H9 (cell line): Measurements from ENCODE around the gene CLCNKA. TPM values are rescaled to one million over a fixed set of nuclear protein-coding genes. Genes with fewer than 3 reads are reported as not detected.
A peak's percentile ranks its signal among the peaks of the same experiment; 100 is the strongest.
"Not testable (repeated sequence)": the region's sequence is repeated elsewhere in the genome, so short reads cannot be mapped to it uniquely, and the experiment has no call there.

Experiments used
- DNase-seq: peaks from one replicate; pipeline ENCODE4 v3.0.0-alpha.2; 2017
- H2AFZ ChIP-seq: one replicate; pipeline ENCODE4 v1.6.1; 2013; ENCODE audit warnings: mild to moderate bottlenecking, low read length, control low read depth, moderate library complexity
- H2AK5ac ChIP-seq: 2 replicates; pipeline ENCODE4 v1.6.1; 2013; ENCODE audit warnings: low read length, control low read depth, mixed read lengths; ENCODE audit not compliant: insufficient read length
- H2BK120ac ChIP-seq: one replicate; pipeline ENCODE4 v1.6.1; 2013; ENCODE audit warnings: low read depth, mild to moderate bottlenecking, low read length, control low read depth, inconsistent platforms; ENCODE audit not compliant: poor library complexity, severe bottlenecking
- H2BK12ac ChIP-seq: 2 replicates; pipeline ENCODE4 v1.6.1; 2013; ENCODE audit warnings: low read length, control low read depth, mixed read lengths, low read depth; ENCODE audit not compliant: insufficient read length
- H2BK15ac ChIP-seq: 2 replicates; pipeline ENCODE4 v1.6.1; 2013; ENCODE audit warnings: low read depth, low read length, control low read depth
- H2BK20ac ChIP-seq: one replicate; pipeline ENCODE4 v1.6.1; 2013; ENCODE audit warnings: low read depth, mild to moderate bottlenecking, low read length, control low read depth, inconsistent platforms; ENCODE audit not compliant: poor library complexity, severe bottlenecking
- H2BK5ac ChIP-seq: 2 replicates; pipeline ENCODE4 v1.6.1; 2013; ENCODE audit warnings: low read length, control low read depth, mixed read lengths; ENCODE audit not compliant: insufficient read length
- H3K14ac ChIP-seq: 2 replicates; pipeline ENCODE4 v1.6.1; 2013; ENCODE audit warnings: low read length, control low read depth; ENCODE audit not compliant: insufficient read depth
- H3K18ac ChIP-seq: 2 replicates; pipeline ENCODE4 v1.6.1; 2013; ENCODE audit warnings: low read depth, mild to moderate bottlenecking, mixed read lengths, low read length, control low read depth; ENCODE audit not compliant: insufficient read length
- H3K23ac ChIP-seq: 2 replicates; pipeline ENCODE4 v1.6.1; 2013; ENCODE audit warnings: low read length, control low read depth, mixed read lengths, low read depth; ENCODE audit not compliant: insufficient read length
- H3K23me2 ChIP-seq: 2 replicates; pipeline ENCODE4 v1.6.1; 2013; ENCODE audit warnings: low read depth, mild to moderate bottlenecking, mixed read lengths, low read length, control low read depth; ENCODE audit not compliant: insufficient read length, poor library complexity, severe bottlenecking
- H3K27ac ChIP-seq: 2 replicates; pipeline ENCODE4 v1.5.1; 2013; ENCODE audit warnings: low read length, control low read depth, mixed read lengths, low read depth; ENCODE audit not compliant: insufficient read length
- H3K27me3 ChIP-seq: 2 replicates; pipeline ENCODE4 v1.6.1; 2013; ENCODE audit warnings: low read length, control low read depth, inconsistent platforms; ENCODE audit not compliant: insufficient read depth
- H3K4ac ChIP-seq: 2 replicates; pipeline ENCODE4 v1.6.1; 2013; ENCODE audit warnings: low read depth, mild to moderate bottlenecking, control low read depth, inconsistent platforms, low read length, moderate library complexity
- H3K4me1 ChIP-seq: 2 replicates; pipeline ENCODE4 v1.6.1; 2013; ENCODE audit warnings: low read length, control low read depth, inconsistent platforms; ENCODE audit not compliant: insufficient read depth
- H3K4me2 ChIP-seq: 2 replicates; pipeline ENCODE4 v1.6.1; 2013; ENCODE audit warnings: low read length, control low read depth, mixed read lengths; ENCODE audit not compliant: insufficient read length, insufficient read depth
- H3K56ac ChIP-seq: 2 replicates; pipeline ENCODE4 v1.6.1; 2013; ENCODE audit warnings: low read depth, mild to moderate bottlenecking, mixed read lengths, low read length, control low read depth; ENCODE audit not compliant: insufficient read length
- H3K79me1 ChIP-seq: 2 replicates; pipeline ENCODE4 v1.6.1; 2013; ENCODE audit warnings: low read depth, mild to moderate bottlenecking, moderate library complexity, low read length, control low read depth, inconsistent platforms; ENCODE audit not compliant: insufficient read depth, poor library complexity, severe bottlenecking
- H3K79me2 ChIP-seq: 2 replicates; pipeline ENCODE4 v1.6.1; 2013; ENCODE audit warnings: low read length, control low read depth, inconsistent platforms; ENCODE audit not compliant: insufficient read depth
- H3K9ac ChIP-seq: 2 replicates; pipeline ENCODE4 v1.6.1; 2013; ENCODE audit warnings: low read length, control low read depth, mixed read lengths; ENCODE audit not compliant: insufficient read length; ENCODE audit errors: extremely low read depth
- H3K9me3 ChIP-seq: one replicate; pipeline ENCODE4 v1.6.1; 2013; ENCODE audit warnings: low read depth, low read length, inconsistent platforms; ENCODE audit not compliant: control insufficient read depth
- H3T11ph ChIP-seq: one replicate; pipeline ENCODE4 v1.6.1; 2013; ENCODE audit warnings: mild to moderate bottlenecking, low read length, control low read depth, inconsistent platforms
- H4K20me1 ChIP-seq: one replicate; pipeline ENCODE4 v1.6.1; 2013; ENCODE audit not compliant: control insufficient read depth, insufficient read length, insufficient read depth
- H4K5ac ChIP-seq: 2 replicates; pipeline ENCODE4 v1.6.1; 2013; ENCODE audit warnings: low read depth, mild to moderate bottlenecking, mixed read lengths, low read length, control low read depth; ENCODE audit not compliant: insufficient read length
- H4K8ac ChIP-seq: replicated peaks from 2 replicates; pipeline ENCODE4 v1.6.1; 2013; ENCODE audit warnings: low read length, control low read depth, mixed read lengths, low read depth; ENCODE audit not compliant: insufficient read length
- H4K91ac ChIP-seq: 2 replicates; pipeline ENCODE4 v1.6.1; 2013; ENCODE audit warnings: low read depth, mild to moderate bottlenecking, moderate library complexity, mixed read lengths, low read length, control low read depth; ENCODE audit not compliant: insufficient read length
- H3K27ac Mint-ChIP-seq, 3 experiments: 2 replicates in 2 of 3; 3 replicates in 1 of 3; pipeline ENCODE4 v1.8.0; 2020 to 2021; ENCODE audit warnings: mixed read lengths in 3 of 3, mild to moderate bottlenecking in 1 of 3, moderate library complexity in 1 of 3
- H3K27me3 Mint-ChIP-seq: 2 replicates; pipeline ENCODE4 v1.8.0; 2021; ENCODE audit warnings: low read depth, mild to moderate bottlenecking, moderate library complexity, mixed read lengths
- H3K36me3 Mint-ChIP-seq, 3 experiments: 2 replicates in 2 of 3; 3 replicates in 1 of 3; pipeline ENCODE4 v1.8.0; 2020 to 2021; ENCODE audit warnings: low read depth in 3 of 3, mixed read lengths in 3 of 3; ENCODE audit not compliant: insufficient read depth in 1 of 3
- H3K4me1 Mint-ChIP-seq, 2 experiments: 2 replicates each; pipeline ENCODE4 v1.8.0; 2020; ENCODE audit warnings: mixed read lengths in 2 of 2
- H3K4me3 Mint-ChIP-seq, 2 experiments: 2 replicates in 1 of 2; 3 replicates in 1 of 2; pipeline ENCODE4 v1.8.0; 2020 to 2021; ENCODE audit warnings: mild to moderate bottlenecking in 2 of 2, mixed read lengths in 2 of 2, moderate library complexity in 1 of 2
- H3K9me3 Mint-ChIP-seq, 2 experiments: 2 replicates in 1 of 2; 3 replicates in 1 of 2; pipeline ENCODE4 v1.8.0; 2020; ENCODE audit warnings: mild to moderate bottlenecking in 2 of 2, mixed read lengths in 2 of 2, moderate library complexity in 1 of 2
- CTCF ChIP-seq: fragments of 200-600 bp; sonication (generic); conservative IDR thresholded peaks from 3 replicates; pipeline ENCODE4 v1.8.0; 2021; ENCODE audit warnings: antibody characterized with exemption, mild to moderate bottlenecking
- WGBS: extraction: QIAGEN DNeasy Blood & Tissue Kit; methylation state at CpG from one replicate; pipeline ENCODE4 v1.1.7; 2013; ENCODE audit warnings: missing lambda C conversion rate, low lambda C conversion rate, mixed read lengths; ENCODE audit not compliant: insufficient read length; ENCODE audit errors: extremely low coverage; 5-methylcytosine and 5-hydroxymethylcytosine counted together
- total RNA-seq: library from RNA; stranded (reverse); gene quantifications from 2 replicates; pipeline ENCODE4 v1.2.1, GENCODE V29; 2021

The CLCNKA gene
- total RNA-seq, 1 experiment from 2014 or later = 0.98 TPM

GRCh38 chr1:16020325-16020724, 1.5 kb upstream of the CLCNKA start:
- Histone ChIP-seq H2AK5ac (no peak overlapping the region), H4K20me1 (no peaks in the 10 kb centered on the region), H3K4me2 (no peak overlapping the region), H3K79me1 (no peaks in the 10 kb centered on the region), H3K79me2 (no peaks in the 10 kb centered on the region), H2BK120ac (no peak overlapping the region), H3K56ac (no peak overlapping the region), H3K27me3 (no peaks in the 10 kb centered on the region), H3K27ac (no peak overlapping the region), H3T11ph (no peak overlapping the region), H3K9me3 (no peaks in the 10 kb centered on the region), H2BK12ac (no peak overlapping the region), H3K23ac (no peak overlapping the region), H2AFZ (no peak overlapping the region), H3K4ac (no peak overlapping the region), H2BK5ac (no peak overlapping the region), H4K5ac (no peak overlapping the region), H3K9ac (no peak overlapping the region), H3K23me2 (no peaks in the 10 kb centered on the region), H3K14ac (peak overlapping the region; percentile 40; the same call in 1 of the 2 replicates), H3K4me1 (no peaks in the 10 kb centered on the region), H4K91ac (no peak overlapping the region), H3K18ac (no peak overlapping the region), H4K8ac (no peak overlapping the region), H2BK20ac (no peak overlapping the region), H2BK15ac (no peak overlapping the region)
- H3K27ac Mint-ChIP-seq = no peak overlapping the region
- no peaks in the 10 kb centered on the region for H3K36me3 Mint-ChIP-seq
- WGBS = no CpG with 5 or more reads among the region's 6 CpGs
- peaks cover 11 to 33% of the 10 kb centered on the region in 2 experiments for H3K4me1 Mint-ChIP-seq
- H3K4me3 Mint-ChIP-seq = no peak overlapping the region
- no peak for DNase-seq
- H3K27me3 Mint-ChIP-seq = peaks cover 52% of the 10 kb centered on the region
- no peak for TF ChIP-seq CTCF
- H3K9me3 Mint-ChIP-seq = no peaks in the 10 kb centered on the region; a peak in 1 of 5 replicates

- not testable (repeated sequence) for H2BK15ac ChIP-seq, H3K4me2 ChIP-seq, H3K23ac ChIP-seq, H3K18ac ChIP-seq, H4K8ac ChIP-seq, H3K14ac ChIP-seq, H3K4me1 ChIP-seq, H3K27ac Mint-ChIP-seq, H2BK5ac ChIP-seq, H3K27ac ChIP-seq, H3K4me3 Mint-ChIP-seq, H3K36me3 Mint-ChIP-seq, H3K4ac ChIP-seq, H3K56ac ChIP-seq, H3K79me1 ChIP-seq, H3T11ph ChIP-seq, H3K9me3 Mint-ChIP-seq, H2AK5ac ChIP-seq, H3K79me2 ChIP-seq, H3K9ac ChIP-seq, H3K23me2 ChIP-seq, H2BK20ac ChIP-seq, H4K91ac ChIP-seq, H2AFZ ChIP-seq, H3K27me3 ChIP-seq, H4K20me1 ChIP-seq, H4K5ac ChIP-seq, H2BK120ac ChIP-seq, DNase-seq, H3K9me3 ChIP-seq, H2BK12ac ChIP-seq
- Mint-ChIP-seq H3K4me1 (peaks cover 11 to 31% of the 10 kb centered on the region in 2 experiments), H3K27me3 (peaks cover 58% of the 10 kb centered on the region)
- WGBS = no CpG with 5 or more reads among the region's 9 CpGs
Measured at GRCh38 chr1:16020878-16021277, 958 bp upstream of the CLCNKA start.
